ENCODE results near the gene PTH2R. TPM values are rescaled to one million over a fixed set of nuclear protein-coding genes. Genes with fewer than 3 reads are reported as not detected.

The PTH2R gene
- total RNA-seq, 4 donors from 2014 or later: not detected

GRCh38 chr2:208451061-208451460 is 44.5 kb downstream of the PTH2R start:
- DNase-seq: no peak
- TF ChIP-seq POLR2A (IDR thresholded peaks at IDR 0.05): no peak
- no peak for TF ChIP-seq CTCF (IDR thresholded peaks at IDR 0.05)
- no peak overlapping the region for H3K4me3 ChIP-seq (replicated peaks in 1 of 3)
- 65 to 91% methylated on average over 2 of the region's 2 CpGs for WGBS, 2 donors
- no peaks in the 10 kb centered on the region for H3K36me3 ChIP-seq
- H3K9me3 ChIP-seq: no peaks in the 10 kb centered on the region
- no peaks in the 10 kb centered on the region for H3K4me1 ChIP-seq
- intact Hi-C loops (cut with DNase I): no loop called here
- H3K27ac ChIP-seq: no peak overlapping the region
- H3K27me3 ChIP-seq: no peaks in the 10 kb centered on the region

- intact Hi-C loops (cut with DNase I): no loop called here
- Histone ChIP-seq H3K9me3 (no peaks in the 10 kb centered on the region), H3K4me1 (no peaks in the 10 kb centered on the region), H3K36me3 (no peaks in the 10 kb centered on the region), H3K27me3 (no peaks in the 10 kb centered on the region), H3K27ac (no peak overlapping the region), H3K4me3 (replicated peaks in 1 of 3) (no peak overlapping the region)
- DNase-seq: no peak
- no peak for TF ChIP-seq CTCF (IDR thresholded peaks at IDR 0.05)
- TF ChIP-seq POLR2A (IDR thresholded peaks at IDR 0.05): no peak
Measured at GRCh38 chr2:208454861-208455260, 48.3 kb downstream of the PTH2R start.

- TF ChIP-seq CTCF (IDR thresholded peaks at IDR 0.05) (no peak), POLR2A (IDR thresholded peaks at IDR 0.05) (no peak)
- intact Hi-C loops (cut with DNase I): no loop called here
- Histone ChIP-seq H3K27me3 (no peaks in the 10 kb centered on the region), H3K9me3 (no peaks in the 10 kb centered on the region), H3K4me3 (replicated peaks in 1 of 3) (no peak overlapping the region), H3K36me3 (no peaks in the 10 kb centered on the region), H3K4me1 (no peaks in the 10 kb centered on the region), H3K27ac (no peak overlapping the region)
- DNase-seq: no peak
- 54 to 80% methylated on average over 3 of the region's 3 CpGs for WGBS, 2 donors
Measured at GRCh38 chr2:208463721-208464120, 57.1 kb downstream of the PTH2R start.

GRCh38 chr2:208464205-208464604 is 57.6 kb downstream of the PTH2R start:
- Histone ChIP-seq H3K27me3 (no peaks in the 10 kb centered on the region), H3K4me1 (no peaks in the 10 kb centered on the region), H3K36me3 (no peaks in the 10 kb centered on the region), H3K27ac (no peak overlapping the region), H3K9me3 (no peaks in the 10 kb centered on the region), H3K4me3 (replicated peaks in 1 of 3) (no peak overlapping the region)
- no peak for TF ChIP-seq POLR2A (IDR thresholded peaks at IDR 0.05)
- no peak for TF ChIP-seq CTCF (IDR thresholded peaks at IDR 0.05)
- intact Hi-C loops (cut with DNase I): no loop called here
- 73 to 79% methylated on average over 8 of the region's 8 CpGs for WGBS, 2 donors
- DNase-seq: no peak

GRCh38 chr2:208466151-208466919 is 59.7 kb downstream of the PTH2R start:
- Histone ChIP-seq H3K9me3 (no peaks in the 10 kb centered on the region), H3K36me3 (no peaks in the 10 kb centered on the region), H3K27ac (no peak overlapping the region), H3K4me1 (no peaks in the 10 kb centered on the region), H3K4me3 (replicated peaks in 1 of 3) (no peak overlapping the region), H3K27me3 (no peaks in the 10 kb centered on the region)
- intact Hi-C loops (cut with DNase I): no loop called here
- TF ChIP-seq CTCF (IDR thresholded peaks at IDR 0.05) (peak in 3 of 6 experiments; percentile 25 to 39 (median 33)), POLR2A (IDR thresholded peaks at IDR 0.05) (no peak)
- 43 to 46% methylated on average over 6 of the region's 6 CpGs for whole genome bisulfite sequencing, 2 donors
- DNase-seq: no peak
